RKO (cell line): ENCODE data around the gene CDK1.
"Not testable (repeated sequence)": the region's sequence is repeated elsewhere in the genome, so short reads cannot be mapped to it uniquely, and the experiment has no call there.

Experiments
- DNase-seq: peaks from one replicate; pipeline ENCODE4 v3.0.0-alpha.2; 2016; ENCODE audit warnings: low spot score

Gene CDK1

GRCh38 chr10:60816628-60817397 is 38.5 kb downstream of the CDK1 start:
- peak; percentile 78 for DNase-seq

- DNase-seq: no peak
Measured at GRCh38 chr10:60817398-60817805, 39.1 kb downstream of the CDK1 start.

DNA sequence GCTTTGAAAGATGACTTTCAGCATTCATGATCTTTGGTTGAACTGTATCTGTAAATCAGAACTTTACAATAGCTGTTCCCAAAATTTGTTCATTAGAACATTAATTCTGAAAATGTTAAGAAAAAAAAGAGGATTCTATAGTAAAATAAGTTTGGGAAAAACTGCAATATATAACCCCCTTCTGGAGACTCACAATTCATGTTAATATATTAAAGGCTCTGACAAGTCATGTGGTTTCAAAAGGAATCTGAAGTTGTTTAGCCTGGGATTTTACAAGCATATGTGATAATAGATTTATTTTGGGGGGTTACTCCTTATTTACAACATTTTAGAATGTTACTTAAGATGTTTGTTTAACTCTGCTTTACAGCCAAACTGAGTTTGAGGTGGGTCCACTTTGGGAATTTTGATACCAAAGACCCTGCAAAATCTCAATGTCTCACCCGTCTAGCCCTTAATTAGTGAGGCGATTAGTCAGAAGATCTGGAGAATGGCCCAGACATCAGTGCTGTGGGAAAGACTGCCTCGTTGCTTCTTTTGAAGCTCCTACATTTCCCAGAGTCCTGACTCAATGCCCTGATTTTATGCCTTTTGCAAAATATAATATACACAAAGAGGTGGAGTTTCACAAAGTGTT is 40.0 kb downstream of the CDK1 start:
- no peak for DNase-seq

DNA sequence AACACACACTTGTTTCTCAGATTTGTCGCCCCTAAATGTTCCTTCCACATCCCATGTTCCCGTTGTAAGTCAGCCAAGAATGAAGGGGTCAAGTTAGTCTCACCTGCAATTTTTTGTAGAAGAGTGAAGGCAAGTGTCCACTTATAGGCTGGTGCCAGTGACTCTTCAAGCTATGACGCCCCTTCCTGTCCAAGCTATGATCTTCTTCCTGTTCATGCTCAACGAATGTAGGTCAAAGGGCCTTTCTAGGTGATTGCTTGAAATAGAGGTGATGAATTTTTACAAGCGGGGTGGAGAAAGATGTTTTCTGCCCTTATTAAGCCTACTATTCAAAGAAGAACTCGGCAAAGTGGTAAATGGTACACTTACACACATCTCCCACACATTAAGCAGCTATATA is 41.0 kb downstream of the CDK1 start:
- DNase-seq: no peak

GRCh38 chr10:60820093-60820754 is 41.9 kb downstream of the CDK1 start:
- DNase-seq: no peak

GRCh38 chr10:60821656-60822055 is 43.4 kb downstream of the CDK1 start:
- DNase-seq: no peak

- DNase-seq: no peak
Measured at GRCh38 chr10:60822809-60823208, 44.5 kb downstream of the CDK1 start.

- DNase-seq: no peak
Measured at GRCh38 chr10:60823324-60823723, 45.0 kb downstream of the CDK1 start.

DNA sequence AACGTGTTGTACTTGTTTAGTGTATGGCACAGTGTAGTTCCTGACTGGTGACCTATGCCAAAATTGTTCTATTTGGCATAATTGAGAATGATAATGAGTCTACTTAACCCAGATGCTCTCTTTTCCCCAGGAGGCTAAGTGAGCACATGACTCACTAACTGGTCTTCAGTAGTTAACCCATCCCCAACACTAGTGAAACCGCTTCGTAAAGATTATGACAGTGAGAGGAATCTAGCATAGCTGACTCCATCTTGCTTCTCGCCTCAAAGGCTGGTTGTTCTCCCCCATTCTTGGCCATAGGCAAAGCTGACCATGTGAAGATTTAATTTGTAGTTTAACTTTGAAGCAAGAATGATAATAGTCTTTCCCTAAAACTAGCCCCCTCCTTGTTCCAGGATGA is 47.2 kb downstream of the CDK1 start:
- no peak for DNase-seq

GRCh38 chr10:60827791-60828488 is 49.7 kb downstream of the CDK1 start:
- no peak for DNase-seq

- DNase-seq: no peak
Measured at GRCh38 chr10:60828489-60828852, 50.2 kb downstream of the CDK1 start.

- not testable (repeated sequence) for DNase-seq
Measured at GRCh38 chr10:60832136-60832535, 53.9 kb downstream of the CDK1 start.

DNA sequence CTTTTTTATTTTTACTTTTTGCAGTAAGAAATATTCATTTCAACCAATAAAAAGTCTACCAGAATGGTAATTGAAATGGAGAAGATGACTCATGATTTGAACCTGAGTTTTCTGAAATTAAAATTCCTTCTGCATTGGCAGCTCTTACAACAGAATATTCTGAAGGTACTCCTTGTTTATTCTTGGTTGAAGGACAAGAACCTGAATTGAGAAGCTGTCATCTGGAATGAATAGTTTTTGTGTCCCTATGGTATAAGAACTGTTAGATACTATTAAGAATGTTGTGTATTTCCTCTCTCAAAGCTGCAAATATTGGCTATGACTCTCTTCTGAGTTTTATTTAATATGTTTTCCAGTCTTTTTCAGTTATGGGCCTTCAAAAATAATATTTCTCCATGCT is 56.1 kb downstream of the CDK1 start:
- no peak for DNase-seq

- no peak for DNase-seq
Measured at GRCh38 chr10:60835049-60835448, 56.8 kb downstream of the CDK1 start.

GRCh38 chr10:60841227-60841626 is 62.9 kb downstream of the CDK1 start:
- not testable (repeated sequence) for DNase-seq

DNA sequence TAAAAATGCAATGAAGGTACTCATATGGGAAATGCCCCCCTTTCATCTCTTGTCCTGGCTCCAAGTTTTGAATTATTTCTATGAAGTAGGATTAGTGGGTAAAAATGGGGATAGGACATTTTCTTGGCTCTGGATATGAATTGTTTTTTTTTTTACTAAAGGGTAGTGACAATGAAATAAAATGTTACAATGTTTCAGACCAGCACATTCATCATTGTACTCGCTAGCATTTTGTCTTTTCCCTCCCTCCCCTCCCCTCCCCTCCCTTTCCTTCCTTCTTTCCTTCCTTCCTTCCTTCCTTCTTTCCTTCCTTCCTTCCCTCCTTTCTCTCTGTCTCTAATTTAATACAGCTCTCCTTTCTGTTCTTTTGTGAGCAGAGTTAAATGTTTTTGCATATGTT is 64.4 kb downstream of the CDK1 start:
- DNase-seq: no peak
